IPS-18c (cell line): Measurements from ENCODE around the gene WDR70.

Experiments
- H3K4me3 ChIP-seq: 2 replicates; pipeline ENCODE4 v1.7.0; 2013; ENCODE audit warnings: low read depth, mild to moderate bottlenecking, low read length, moderate library complexity; ENCODE audit not compliant: insufficient read depth
- H3K9me3 ChIP-seq: one replicate; pipeline ENCODE4 v1.6.1; 2013; ENCODE audit warnings: mild to moderate bottlenecking, low read length, moderate library complexity; ENCODE audit not compliant: control insufficient read depth, insufficient read depth

The WDR70 gene

DNA sequence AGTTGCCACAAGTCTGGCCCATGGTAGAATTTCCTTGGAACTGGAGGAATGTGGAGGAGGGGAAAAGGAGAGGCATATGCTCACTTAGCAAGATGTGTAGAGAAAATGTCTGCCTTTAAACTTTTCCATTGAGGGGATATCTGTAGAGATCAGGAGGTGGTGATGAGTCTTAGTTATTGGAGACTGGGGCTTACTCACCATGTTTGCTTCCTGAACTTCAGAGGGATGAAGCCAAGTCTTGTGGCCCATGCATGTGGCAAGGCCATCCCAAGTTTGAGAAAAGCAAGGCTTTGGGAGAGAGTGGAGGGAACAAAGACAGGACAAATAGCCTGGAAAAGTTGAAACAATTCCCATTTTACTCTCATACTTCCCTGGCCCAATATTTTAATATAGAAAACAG, 336.2 kb downstream of the WDR70 start:
- H3K4me3 ChIP-seq, result no peak overlapping the region
- no peaks in the 10 kb centered on the region for H3K9me3 ChIP-seq

DNA sequence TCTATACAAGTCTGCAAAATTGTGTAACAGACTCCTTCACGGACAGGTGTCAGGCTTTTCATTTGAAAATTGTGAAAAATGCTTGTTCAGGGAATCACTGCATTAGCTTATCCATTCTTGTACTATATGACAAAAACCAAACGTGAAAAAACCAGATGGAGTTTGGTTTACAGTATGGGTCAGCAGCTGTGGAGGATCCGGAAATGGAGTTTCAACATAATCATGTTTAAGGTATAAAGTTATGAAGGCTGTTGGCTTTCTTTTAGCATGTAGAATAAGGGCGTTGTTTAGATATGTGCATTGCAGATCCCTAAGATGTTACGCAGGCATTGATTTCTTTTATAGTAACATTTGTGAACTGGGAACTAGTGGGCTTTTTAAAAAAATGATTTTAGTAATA, 336.9 kb downstream of the WDR70 start:
- no peaks in the 10 kb centered on the region for H3K9me3 ChIP-seq
- no peak overlapping the region for H3K4me3 ChIP-seq

DNA sequence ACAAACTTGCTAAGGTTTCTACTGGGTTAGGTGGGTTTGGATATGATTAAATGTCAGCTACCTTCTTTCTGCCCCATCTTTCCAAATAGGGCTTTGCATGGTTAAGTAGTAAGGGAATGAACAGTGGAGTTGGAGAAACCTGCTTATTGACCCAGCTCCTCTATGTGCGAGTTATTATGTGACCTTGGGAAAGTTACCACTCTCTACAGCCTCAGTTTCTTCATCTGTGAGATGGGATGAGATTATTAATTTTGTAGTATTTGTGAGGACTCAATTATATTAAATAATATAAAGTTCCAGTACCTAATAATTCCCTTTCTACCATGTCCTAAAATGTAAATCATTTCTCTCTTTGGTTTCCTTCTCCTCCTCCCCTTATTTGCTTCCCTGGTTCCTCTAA, 337.3 kb downstream of the WDR70 start:
- Histone ChIP-seq H3K9me3 (no peaks in the 10 kb centered on the region), H3K4me3 (no peak overlapping the region)

DNA sequence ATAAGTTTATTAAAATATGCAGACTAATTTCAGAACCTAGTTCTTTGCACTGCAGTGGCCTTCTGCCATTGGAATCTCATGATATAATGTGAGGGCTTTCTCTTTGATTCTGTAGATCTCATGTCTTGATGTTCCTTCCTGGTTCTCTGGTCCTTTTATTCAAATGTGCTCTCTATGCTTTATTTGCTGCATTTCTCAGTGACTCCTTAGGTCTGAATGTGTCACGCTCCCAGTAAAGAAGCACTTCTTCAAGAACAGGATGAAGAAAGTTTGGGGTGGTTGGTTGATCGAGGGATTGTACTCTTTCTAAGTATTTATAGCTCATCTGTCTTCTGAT, 338.1 kb downstream of the WDR70 start:
- Histone ChIP-seq H3K4me3 (no peak overlapping the region), H3K9me3 (no peaks in the 10 kb centered on the region)

DNA sequence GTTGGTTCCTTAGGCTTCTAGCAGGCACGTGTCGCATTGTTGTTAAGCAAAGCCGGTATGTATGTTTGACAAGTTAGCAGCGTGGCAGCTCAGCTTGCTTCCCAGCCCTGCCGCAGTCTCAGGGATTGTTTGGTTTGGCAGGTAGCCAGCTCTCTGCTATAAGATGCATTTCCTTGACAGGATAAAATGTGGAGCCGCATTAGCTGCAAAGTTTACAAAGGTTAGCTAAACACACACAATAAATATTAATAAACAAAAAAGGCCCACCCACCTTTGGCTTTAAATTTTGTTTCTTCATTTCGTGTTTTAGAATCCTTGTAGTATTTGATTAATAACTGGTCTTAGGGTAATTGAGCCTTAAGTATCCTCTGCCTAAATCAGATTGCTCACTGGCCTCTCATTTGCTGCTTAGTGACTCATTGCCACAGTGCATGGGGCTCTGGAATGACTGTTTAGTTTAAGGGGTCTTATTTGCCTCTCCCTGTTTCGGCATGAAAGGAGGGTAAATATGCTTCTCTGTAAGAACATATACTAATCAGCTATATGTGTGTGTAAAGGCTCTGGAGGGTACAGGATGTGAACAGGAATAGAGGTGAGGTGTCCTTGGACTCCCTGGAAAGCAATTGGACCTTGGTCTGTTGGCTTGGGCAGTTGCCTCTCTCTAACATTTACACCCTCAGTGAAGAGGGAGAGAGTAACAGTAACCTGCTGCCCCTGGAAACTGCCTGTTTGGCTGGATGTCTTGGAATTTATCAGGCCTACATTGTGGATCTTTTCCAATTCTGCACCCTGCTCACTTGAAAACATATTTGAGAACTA, 338.7 kb downstream of the WDR70 start:
- Histone ChIP-seq H3K9me3 (no peaks in the 10 kb centered on the region), H3K4me3 (no peak overlapping the region)

DNA sequence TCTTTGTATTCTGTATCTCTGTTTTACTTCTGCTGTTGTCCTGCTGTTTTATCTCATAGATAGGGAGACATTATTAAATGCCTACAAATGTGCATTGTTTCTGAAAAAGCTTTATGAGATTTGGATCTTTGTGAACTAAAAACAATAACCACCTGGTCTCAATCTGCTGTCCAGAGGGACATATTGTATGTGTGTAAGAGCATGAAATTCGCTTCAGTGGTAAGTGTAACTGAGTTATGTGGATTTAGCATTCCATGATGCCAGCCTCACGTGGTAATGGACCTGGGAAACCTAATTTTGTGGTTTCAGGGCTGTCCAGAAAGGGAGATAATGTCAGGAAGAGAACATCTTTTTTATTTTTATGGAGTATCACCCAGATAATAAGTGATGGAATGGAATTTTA, 341.4 kb downstream of the WDR70 start:
- Histone ChIP-seq H3K9me3 (no peaks in the 10 kb centered on the region), H3K4me3 (no peak overlapping the region)

DNA sequence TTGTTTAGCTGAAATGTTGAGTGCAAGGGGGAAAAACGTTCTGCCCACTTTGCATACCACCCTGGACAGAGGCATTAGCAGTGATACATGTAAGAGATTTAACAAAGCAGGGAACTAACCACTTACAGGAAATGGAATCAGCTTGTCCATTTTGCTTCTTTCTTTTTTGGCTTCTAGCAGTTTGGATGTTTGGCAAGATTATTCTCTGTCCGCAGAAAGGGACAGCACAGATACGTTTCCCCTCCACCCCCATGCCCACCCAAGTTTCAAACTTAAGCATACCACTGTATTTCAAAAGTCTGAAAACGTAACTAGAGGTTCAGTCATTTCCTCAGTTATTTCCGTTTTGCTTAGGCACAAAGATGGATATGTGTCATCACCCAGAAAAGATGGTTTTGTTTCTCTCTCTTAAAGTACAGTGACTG, 342.3 kb downstream of the WDR70 start:
- Histone ChIP-seq H3K4me3 (no peak overlapping the region), H3K9me3 (no peaks in the 10 kb centered on the region)

DNA sequence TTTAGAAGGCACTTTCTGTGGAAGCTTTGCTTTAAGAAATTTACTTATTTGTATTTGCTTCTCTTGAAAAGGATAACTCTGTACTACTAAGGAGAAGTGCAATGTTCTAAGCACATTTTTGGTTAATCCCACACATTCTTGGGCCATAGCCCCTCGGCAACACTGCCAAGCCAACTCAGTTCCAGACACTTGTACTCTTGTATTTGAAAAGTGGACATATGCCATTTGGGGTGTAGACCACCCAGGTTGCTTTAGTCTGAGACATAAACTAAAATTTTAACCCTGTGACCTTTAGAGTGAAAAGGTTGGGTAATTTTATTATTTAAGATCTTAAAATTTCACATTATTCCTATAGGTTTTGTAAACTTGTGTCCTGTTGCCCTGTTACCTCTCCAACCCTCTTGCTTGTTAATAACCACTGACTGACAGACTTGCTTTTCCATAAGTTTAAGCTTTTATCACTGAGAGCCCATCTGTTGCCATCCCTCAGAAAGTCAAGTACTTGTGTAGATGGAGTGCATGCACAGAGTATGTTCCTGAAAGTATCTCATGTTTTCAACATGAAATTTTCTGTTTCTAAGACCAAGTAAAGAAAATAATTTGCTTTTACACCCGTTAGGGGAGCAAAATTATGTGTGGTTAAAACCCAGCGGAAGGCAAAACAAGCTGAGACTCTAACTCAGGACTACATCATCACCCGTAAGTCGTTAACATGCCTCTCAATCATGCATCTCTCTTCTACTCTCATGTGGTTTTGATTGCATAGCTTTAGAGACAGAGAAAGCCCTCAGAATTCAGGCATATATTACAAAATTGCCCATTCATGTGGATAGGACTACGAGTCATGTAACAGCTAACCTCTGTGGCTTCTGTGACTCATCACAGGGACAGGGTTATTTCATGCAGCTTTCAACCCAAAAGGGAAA, 343.4 kb downstream of the WDR70 start:
- no peaks in the 10 kb centered on the region for H3K9me3 ChIP-seq

DNA sequence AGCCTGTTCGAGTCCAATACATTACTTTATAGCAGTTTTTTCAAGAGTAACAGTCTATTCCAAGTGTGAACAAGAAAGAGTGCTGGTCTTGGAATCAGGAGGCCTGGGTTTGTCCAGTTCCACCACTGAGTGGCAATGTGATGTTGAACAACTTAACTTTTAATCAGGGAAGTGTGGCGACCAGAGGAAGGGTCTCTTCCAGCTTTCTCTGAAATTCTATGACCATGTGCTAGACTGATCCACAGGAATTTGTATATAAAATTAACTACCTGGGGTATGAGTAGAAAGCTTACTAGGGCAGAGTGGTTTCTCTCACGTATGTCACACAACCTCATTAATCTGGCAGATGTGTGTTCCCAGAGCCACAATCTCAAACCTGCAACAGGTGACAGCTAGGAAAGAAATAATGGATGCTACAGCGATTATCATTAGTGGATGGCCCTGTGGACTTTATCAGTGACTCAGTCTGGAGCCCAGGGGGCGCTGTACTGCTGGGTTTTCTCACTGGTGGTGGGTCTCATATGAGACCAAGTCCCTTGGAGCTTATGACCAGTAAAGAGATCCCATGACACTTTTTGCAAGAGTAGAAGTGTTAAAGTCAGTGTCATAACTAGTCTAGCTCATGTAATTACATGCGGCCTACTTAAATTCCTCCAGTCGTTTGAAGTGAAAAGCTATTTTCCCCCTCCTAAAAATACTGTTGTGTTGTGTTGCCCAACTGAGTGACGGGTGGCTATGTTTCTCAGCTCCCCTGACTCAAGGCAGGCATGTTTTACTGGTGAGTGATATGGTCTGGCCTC, 344.2 kb downstream of the WDR70 start:
- H3K9me3 ChIP-seq, result no peaks in the 10 kb centered on the region
- no peak overlapping the region for H3K4me3 ChIP-seq

More for the DNA sequence above, 343.4 kb downstream of the WDR70 start:
- H3K4me3 ChIP-seq, result no peak overlapping the region

DNA sequence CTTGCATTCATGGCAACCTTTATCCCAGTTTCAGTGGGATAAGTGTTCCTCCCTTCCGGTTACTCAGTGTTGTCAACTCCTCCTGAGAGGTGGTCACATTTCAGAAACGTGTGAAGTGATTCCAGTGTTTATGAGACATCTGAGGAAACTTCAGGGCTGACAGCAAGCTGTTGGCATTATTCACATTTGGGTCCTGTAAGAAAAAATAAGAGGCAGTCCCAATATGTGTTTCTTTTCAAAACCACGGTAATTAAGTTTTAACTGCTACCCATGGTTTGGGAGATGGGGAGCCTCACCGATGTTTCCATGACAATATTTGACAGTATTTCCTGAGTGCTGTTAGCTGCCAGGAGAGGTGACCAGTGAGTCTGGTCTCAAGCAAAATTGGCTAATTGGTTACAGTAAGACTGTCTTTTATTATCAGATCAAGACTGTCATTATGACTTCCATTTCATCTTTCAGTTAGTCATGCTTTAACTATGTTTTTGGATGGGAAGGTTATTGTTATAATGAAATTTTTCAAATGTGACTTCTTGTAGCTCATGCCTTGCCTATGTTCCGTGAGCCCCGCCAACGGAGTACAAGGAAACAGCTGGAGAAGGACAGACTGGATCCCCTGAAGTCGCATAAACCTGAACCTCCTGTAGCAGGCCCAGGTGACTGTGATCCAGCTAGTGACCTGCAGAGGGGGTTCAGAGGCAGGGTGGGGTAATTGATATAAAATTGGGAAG, 345.4 kb downstream of the WDR70 start:
- Histone ChIP-seq H3K4me3 (no peak overlapping the region), H3K9me3 (no peaks in the 10 kb centered on the region)

DNA sequence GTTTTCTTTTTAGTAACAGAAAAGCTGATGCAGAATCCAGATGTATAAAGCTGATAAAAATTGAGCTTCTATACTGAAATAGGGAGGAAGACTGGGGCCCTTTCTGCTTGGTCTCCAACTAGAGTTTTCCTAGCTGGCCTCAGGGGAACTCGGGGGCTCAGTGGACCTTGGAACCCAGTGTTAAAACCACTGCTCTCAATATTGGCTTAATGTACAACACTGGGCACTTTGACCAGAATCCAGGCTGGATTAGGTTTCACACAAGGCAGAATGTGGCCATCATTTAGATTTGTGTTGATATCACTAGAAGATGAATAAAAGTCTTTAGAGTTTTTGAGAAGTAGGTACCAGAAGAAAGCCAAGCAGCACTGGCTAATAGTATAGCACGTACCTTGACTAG, 346.1 kb downstream of the WDR70 start:
- Histone ChIP-seq H3K4me3 (no peak overlapping the region), H3K9me3 (no peaks in the 10 kb centered on the region)

DNA sequence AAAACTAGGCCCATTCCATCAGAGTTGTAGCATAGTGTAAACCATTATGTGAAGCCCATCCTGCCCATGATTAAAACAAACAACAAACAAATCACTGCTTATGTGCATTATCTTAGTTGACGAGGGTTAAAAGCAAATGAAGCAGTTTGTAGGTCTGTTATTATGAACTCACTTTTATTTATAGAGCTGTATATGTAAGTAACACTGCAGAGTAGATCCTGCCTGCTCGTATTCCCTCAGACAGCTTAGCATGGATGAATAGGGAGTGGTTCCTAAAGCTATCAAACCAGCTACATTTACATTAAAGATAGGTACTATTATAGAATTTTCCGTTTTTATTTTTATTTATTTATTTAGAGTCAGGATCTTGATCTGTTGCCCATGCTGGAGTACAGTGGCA, 348.1 kb downstream of the WDR70 start:
- no peaks in the 10 kb centered on the region for H3K9me3 ChIP-seq
- H3K4me3 ChIP-seq, result no peak overlapping the region

DNA sequence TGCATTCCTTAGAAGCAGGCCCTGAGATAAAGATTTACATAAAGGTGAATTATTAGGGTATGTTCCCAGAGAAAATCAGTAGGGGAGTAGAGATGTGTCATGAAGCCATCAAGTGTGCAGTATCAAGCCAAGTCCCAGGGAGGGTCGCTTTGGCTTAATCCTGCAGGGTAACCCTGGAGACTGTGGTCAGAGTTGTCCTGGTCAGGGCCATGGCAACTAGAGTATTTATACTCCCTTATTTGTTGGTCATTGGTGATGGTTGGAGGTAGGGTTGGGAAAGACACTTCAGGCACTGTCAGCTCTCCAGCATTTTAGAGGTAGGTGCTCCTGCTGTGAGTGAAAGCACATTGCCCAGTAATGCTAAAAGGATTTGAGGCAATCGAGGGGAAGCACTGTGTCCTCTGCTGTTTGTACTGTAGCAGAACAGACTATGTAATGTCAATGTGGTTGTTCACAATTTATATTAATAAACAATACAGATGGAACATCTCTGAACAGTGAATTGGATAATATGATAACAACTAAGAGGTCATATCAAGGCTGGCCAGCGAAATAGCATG, 351.9 kb downstream of the WDR70 start:
- Histone ChIP-seq H3K4me3 (no peak overlapping the region), H3K9me3 (no peaks in the 10 kb centered on the region)

DNA sequence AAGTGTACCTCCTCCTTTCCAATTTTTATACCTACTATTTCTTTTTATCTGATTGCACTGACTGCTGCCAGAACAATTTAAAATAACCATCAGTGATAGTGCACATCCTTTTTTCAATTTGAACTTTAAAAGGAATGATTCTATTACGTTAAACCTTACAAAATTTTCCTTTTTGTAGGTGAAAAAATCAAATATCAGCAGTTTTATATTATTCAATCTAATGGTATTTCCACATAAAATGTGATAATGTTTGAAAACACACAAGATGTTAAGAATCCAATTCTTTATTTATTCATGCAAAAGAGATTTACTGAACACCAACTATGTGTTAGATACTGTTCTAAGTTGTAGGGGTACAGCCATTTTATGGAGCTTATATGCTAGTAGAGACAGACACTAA, 355.0 kb downstream of the WDR70 start:
- Histone ChIP-seq H3K9me3 (no peaks in the 10 kb centered on the region), H3K4me3 (no peak overlapping the region)

DNA sequence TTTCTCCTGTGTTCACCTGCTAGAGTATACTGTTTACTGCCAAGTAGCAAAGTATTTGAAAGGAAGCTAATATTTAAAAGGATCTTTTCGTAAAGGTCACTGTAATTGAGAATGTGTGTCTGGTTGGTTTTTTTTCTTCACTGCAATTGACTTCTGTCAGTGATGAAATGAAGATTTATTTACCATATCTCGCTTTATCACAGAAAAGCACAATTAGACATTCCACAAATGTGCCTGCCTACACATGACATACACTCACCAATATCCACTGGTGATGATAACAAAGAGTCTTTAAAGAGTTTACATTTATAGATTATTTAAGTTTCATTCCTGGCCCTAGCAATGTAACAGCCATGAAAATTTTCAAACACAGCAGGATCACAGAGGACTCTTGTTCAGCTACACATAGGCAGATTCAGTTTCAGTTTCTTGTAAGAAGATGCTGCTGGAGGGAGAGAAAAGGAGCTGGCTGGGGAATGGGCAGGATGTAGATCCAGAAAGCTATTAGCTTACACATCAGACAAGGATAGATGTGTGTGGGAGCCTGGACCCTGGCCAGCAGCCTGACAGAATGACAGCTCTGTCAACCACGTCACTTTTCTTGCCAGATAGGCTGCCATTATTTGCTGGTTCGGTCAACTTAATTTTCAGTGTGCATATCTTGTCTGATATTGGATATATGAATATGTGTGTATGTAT, 356.7 kb downstream of the WDR70 start:
- H3K4me3 ChIP-seq, result no peak overlapping the region
- H3K9me3 ChIP-seq, result no peaks in the 10 kb centered on the region

DNA sequence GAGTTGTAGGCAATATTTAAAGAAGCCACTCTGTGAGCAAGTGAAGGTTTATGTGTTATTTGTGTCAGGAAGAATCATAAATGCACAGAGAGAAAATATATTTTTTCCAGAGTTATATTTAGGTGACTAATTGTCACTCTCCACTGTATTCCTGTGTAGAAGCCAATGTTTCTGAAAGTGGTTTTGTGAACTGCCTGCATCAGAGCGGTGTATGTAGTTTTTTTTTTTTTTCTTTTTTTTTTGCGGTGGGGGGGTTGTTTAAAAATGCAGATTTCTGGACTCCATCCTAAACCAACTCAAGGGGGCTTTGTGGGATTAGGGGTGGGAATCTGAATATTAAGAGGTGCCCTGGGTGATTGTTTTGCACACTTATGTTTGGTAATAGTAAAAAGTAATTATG, 357.3 kb downstream of the WDR70 start:
- H3K9me3 ChIP-seq, result no peaks in the 10 kb centered on the region
- H3K4me3 ChIP-seq, result no peak overlapping the region
